ENCODE measurements around the gene OBSCN.
"Not testable (repeated sequence)": the region's sequence is repeated elsewhere in the genome, so short reads cannot be mapped to it uniquely, and the experiment has no call there.

OBSCN gene

DNA sequence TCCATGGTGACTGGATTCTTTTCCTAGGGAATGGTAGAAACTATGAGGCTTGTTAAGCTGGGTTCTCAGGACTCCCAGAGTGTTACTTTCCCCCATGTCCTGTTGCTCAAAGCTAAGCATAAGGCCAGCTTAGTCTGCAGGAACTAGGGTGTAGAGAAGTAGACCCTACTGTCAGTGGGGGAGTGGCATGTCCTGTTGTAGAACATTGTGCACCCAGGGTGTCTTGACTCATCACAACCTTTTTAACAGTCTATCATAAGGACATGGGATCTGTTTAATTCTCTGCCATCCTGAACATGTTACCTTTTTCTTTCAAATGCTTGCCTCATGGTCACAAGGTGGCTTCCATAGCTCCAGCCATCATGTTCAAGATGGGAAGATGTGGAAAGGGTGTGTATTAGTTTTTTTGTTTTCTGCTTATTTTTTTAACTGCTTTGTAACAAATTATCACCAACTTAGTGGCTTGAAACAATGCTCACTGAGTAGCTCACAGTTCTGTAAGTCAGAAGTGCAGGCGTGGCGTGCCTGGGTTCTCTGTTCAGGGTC is 17.4 kb downstream of the OBSCN start:
- DNase-seq (ENCODE audit: low read depth in 2 of 3, low spot score in 1 of 3), result no peak

- DNase-seq (ENCODE audit: low read depth in 2 of 3, low spot score in 1 of 3), result no peak
Observed at GRCh38 chr1:228225740-228226139, 17.9 kb downstream of the OBSCN start.

DNA sequence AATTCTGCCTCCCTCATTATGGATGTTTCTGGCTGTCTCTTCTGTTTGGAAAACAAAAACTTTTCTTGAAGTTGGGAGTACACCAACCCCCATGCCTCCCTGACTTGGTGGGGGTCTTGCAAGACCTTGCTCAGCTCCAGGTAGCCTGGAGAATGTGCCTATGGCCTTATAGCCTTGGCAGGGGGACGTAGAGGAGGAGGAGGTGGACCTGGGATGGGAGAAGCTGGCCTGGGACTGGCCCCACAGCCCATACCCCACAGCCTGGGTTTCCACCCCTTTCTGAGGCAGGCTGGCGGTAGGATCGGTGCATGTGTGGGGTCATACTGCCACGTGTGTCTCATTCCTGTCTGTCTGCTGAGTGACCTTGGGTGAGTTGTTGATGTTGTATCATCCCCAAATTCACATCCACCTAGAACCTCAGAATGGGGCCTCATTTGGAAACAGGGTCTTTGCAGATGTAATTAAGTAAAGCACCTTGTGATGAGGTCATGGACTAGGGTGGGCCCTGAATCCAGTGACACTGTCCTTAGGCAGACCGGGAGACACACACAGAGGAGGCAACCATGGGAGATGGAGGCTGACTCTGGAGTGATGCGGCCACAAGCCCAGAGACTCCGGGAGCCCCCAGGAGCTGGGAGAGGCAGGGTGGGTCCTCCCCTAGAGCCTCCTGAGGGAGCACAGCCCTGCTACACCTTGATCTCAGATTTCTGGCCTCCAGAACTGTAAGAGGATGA is 18.5 kb downstream of the OBSCN start:
- DNase-seq (ENCODE audit: low read depth in 2 of 3, low spot score in 1 of 3), result no peak

- no peak for DNase-seq (ENCODE audit: low read depth in 2 of 3, low spot score in 1 of 3)
Observed at GRCh38 chr1:228226956-228227791, 19.3 kb downstream of the OBSCN start.

- DNase-seq (ENCODE audit: low read depth in 2 of 3, low spot score in 1 of 3), result not testable (repeated sequence)
Observed at GRCh38 chr1:228228147-228228546, 20.3 kb downstream of the OBSCN start.

GRCh38 chr1:228228601-228229074 is 20.8 kb downstream of the OBSCN start:
- DNase-seq (ENCODE audit: low read depth in 2 of 3, low spot score in 1 of 3), result no peak

DNA sequence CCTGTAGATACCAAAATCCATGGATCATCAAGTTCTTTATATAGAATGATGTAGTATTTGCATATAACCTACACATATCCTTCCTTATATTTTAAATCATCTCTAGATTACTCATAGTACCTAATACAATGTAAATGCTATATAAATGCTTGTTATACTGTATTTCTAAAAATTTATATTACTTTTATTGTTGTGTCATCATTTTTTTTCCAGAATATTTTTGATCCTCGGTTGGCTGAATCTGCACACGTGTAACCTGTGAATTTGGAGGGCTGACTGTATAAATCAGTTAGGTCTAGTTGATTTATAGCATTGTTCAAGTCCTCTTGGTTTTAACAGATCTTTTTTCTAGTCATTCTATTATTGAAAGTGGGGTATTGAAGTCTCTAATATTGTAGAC is 23.3 kb downstream of the OBSCN start:
- no peak for DNase-seq (ENCODE audit: low read depth in 2 of 3, low spot score in 1 of 3)

DNA sequence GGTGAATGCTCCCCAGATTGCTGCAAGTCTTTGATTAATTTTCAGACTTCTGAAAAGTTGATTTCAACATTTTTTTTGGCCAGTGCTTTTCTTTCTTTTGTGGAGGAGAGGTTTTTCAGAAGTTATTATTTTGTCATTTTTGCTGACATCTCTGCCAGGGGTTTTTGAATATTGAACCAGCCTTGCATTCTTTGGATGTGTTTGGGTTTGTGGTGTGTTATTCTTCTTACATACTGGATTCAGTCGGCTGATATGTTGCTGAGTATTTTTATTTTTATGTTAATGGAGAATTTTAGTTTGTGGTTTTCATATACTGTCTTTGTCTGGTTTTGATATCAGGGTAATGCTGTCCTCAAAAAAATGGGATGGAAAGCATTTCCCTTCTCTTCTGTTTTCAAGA is 25.3 kb downstream of the OBSCN start:
- no peak for DNase-seq (ENCODE audit: low read depth in 2 of 3, low spot score in 1 of 3)

GRCh38 chr1:228234921-228235320 is 27.1 kb downstream of the OBSCN start:
- DNase-seq (ENCODE audit: low read depth in 2 of 3, low spot score in 1 of 3), result no peak

- DNase-seq (ENCODE audit: low read depth in 2 of 3, low spot score in 1 of 3), result peak in 2 of 3 donors; percentile 14 to 24
Observed at GRCh38 chr1:228236744-228237143, 28.9 kb downstream of the OBSCN start.

- DNase-seq (ENCODE audit: low read depth in 2 of 3, low spot score in 1 of 3), result no peak
Observed at GRCh38 chr1:228238007-228238406, 30.2 kb downstream of the OBSCN start.

DNA sequence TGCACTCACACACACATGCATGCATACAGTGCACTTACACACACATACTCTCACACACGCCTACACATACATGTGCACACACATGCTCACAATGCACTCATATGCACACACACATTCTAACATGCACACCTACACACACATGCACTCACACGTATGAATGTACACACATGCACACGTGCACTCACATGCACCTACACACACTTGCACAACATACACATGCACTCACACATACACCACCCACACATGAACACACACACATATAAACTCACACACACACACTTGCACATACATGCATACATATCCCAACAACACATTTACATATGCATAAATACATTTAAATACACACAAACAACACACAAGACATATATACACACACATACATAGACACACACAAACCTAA is 30.6 kb downstream of the OBSCN start:
- no peak for DNase-seq (ENCODE audit: low read depth in 2 of 3, low spot score in 1 of 3)

DNA sequence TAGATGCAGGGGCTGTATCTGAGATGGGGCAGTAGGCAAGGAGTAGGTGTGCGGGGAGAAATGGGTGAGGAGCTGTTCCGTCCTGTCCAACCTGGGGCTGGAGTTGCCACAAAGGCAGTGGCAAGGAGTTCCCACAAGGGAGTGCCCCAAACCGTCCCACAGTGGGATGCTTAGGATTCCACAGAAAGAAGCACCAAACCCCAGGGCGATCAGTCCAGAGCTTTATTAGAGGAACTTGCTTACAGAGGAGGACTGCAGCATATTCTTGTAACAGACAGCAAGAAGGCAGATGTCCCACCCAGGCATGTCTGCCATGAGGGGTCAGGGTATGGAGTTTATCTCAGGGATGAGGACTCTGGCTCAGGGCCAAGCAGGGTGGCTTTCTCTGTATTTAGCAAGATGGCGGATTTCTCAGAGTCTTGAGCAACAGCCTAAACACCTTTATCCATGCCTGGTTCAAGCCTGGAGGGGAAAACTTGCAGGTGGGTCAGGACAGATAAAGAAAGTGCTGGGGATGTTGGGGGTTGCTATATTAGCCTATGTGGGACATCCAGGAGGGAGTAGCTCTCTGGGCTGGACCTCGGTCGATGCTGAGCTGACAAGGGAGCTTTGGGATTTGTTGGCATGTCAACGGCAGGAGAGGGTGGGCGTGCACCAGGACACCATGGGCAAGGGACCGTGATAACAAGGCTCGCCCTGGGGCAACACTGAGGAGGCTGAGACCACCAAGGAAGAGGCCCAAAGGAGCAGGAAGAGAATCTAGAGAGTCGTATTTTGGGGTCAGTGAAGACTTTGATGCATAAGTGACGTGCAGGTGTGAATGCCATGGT is 32.8 kb downstream of the OBSCN start:
- DNase-seq (ENCODE audit: low read depth in 2 of 3, low spot score in 1 of 3), result no peak

DNA sequence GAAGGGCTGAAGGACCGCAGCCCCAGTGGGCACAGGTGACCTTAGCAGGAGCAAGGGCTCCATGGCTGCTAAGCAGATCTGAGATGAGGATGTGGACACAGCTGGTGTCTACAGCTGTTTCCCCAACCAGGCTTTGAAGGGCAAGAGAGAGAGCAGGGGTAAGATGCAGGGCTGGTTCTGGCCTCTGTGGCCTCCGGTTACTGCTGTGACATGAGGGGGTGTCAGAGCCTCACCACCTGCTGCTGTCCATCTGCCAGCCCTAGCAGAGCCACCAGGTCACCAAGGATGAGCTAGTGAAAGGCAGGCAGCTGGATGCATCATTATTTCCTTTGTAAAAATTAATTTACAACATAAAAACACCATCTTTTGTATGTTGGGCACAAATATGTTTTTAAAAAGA is 33.4 kb downstream of the OBSCN start:
- DNase-seq (ENCODE audit: low read depth in 2 of 3, low spot score in 1 of 3), result no peak

GRCh38 chr1:228242409-228242808 is 34.6 kb downstream of the OBSCN start:
- no peak for DNase-seq (ENCODE audit: low read depth in 2 of 3, low spot score in 1 of 3)

- no peak for DNase-seq (ENCODE audit: low read depth in 2 of 3, low spot score in 1 of 3)
Observed at GRCh38 chr1:228243093-228243492, 35.2 kb downstream of the OBSCN start.

DNA sequence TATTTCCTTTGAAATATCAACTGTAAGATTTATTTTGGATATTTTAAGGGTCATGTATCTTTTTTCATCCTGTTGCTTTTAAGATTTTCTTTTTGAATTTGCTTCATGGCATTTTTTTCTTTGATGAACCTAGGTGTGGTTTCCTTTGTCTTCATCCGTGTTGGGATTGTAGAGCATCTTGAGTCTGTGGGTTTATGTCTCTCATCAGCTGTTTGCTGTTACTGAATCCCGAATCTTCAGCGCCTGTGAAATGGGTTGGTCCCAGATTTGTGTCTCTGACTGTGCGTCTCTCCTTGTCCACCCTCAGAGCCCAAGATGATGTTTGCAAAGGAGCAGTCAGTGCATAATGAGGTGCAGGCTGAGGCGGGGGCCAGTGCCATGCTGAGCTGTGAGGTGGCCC is 36.1 kb downstream of the OBSCN start:
- DNase-seq (ENCODE audit: low read depth in 2 of 3, low spot score in 1 of 3), result not testable (repeated sequence)

GRCh38 chr1:228245111-228245510 is 37.3 kb downstream of the OBSCN start:
- no peak for DNase-seq (ENCODE audit: low read depth in 2 of 3, low spot score in 1 of 3)

DNA sequence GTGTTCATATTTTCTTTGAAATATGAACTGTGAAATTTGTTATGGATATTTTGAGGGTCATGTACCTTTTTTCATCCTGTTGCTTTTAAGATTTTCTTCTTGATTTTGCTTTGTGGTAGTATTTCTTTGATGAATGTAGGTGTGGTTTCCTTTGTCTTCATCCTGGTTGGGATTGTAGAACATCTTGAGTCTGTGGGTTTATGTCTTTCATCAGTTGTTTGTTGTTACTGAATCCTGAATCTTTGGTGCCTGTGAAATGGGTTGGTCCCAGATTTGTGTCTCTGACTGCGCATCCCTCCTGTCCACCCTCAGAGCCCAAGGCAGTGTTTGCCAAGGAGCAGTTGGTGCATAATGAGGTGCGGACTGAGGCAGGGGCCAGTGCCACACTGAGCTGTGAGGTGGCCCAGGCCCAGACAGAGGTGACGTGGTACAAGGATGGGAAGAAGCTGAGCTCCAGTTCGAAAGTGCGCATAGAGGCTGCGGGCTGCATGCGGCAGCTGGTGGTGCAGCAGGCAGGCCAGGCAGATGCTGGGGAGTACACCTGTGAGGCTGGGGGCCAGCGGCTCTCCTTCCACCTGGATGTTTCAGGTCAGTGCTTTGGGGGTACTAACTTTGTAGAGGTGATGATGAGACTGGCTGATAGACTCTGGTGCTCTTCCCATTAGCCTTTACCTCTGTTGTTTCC is 38.5 kb downstream of the OBSCN start:
- DNase-seq (ENCODE audit: low read depth in 2 of 3, low spot score in 1 of 3), result no peak

DNA sequence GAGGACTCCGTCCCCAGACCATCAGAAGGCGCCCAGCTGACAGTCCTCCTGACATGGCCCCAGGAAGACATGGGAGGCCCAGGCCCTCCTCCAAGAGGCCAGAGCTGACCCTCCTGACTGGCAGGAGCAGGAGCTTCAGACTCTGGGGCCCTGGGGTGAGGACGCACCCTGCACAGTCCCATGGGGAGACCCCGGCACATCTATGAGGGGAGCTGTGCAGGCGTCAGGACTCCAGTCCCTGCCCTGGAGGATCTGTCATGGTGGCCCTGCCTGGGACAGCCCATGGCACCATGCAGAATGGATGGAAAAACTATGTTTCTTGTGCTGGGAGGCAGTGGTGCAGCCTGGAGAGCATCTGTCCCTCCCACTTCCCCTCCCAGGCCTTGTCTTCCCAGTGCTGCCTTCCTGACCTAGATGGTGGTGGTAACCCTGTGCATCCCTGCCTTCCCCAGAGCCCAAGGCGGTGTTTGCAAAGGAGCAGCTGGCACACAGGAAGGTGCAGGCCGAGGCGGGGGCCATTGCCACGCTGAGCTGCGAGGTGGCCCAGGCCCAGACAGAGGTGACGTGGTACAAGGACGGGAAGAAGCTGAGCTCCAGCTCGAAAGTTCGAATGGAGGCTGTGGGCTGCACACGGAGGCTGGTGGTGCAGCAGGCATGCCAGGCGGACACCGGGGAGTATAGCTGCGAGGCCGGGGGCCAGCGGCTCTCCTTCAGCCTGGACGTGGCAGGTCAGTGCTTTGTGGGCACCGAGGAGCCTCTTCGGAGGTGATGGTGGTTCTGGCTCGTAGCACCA is 41.9 kb downstream of the OBSCN start:
- no peak for DNase-seq (ENCODE audit: low read depth in 2 of 3, low spot score in 1 of 3)

Measured in stimulated activated CD4-positive, alpha-beta T cell treated with anti-CD3 and anti-CD28 coated beads, Interleukin-12 subunit alpha, Interleukin-12 subunit beta, amount 100 ng/mL, for 48 hours (primary cell).